NCI-H1092 (cell line): ENCODE data around the gene SMPDL3A.
A peak's percentile ranks its signal among the peaks of the same experiment; 100 is the strongest.

Experiments
- DNase-seq: peaks from one replicate; lab custom pipeline; 2025; lab: John Stamatoyannopoulos, UW

Gene SMPDL3A

DNA sequence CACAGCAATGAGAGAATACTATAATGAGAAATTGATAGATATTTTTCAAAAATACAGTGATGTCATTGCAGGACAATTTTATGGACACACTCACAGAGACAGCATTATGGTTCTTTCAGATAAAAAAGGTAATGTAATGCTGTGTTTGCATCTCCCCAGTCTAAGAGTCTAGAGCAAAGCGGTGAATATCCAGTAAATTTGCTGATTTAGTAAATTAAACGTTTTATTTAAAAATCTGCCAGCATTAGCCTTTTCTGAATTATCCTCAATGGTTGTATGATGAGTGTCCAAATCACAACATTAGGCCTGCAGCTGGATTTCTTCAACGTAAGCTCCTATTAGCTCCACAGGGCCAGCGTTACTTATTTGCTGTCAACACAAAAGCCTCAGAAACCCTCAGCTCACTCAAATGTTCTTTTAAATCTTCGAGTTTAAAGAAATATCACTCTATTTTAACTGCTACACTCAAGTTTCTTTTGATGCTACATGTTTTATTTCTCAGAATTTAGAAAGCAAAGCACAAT is 16.0 kb downstream of the SMPDL3A start:
- DNase-seq = no peak

- no peak for DNase-seq
Measured at GRCh38 chr6:122806291-122806690, 17.2 kb downstream of the SMPDL3A start.

DNA sequence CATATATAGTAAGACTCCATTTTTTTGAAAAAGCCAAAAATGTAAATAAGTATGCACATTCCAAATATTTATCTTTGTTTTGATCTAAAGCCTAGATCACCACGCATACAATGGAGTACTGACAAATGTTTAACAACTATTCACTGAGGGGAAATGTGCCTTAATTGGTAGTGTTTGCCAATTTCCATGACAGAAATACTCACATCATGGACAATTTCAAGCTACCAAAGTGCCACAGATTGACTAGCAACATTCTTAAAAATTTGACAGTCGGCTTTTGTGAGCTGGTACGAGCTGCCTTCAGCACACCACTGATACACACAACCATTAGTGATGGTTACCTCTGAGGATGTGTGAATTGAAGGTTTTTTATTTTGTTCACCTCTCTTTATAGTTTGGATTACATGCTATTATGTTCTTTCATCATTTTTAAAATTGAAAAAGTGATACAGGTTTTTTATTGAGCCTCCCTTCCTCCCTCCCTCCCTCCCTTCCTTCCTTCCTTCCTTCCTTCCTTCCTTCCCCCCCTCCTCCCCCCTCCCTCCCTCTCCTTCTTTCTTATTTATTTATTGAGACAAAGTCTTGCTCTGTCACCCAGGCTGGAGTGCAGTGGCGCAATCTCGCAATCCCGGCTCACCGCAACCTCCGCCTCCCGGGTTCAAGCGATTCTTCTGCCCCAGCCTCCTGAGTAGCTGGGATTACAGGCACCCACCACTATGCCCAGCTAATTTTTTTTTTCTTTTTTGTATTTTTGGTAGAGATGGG is 19.2 kb downstream of the SMPDL3A start:
- DNase-seq = no peak

DNA sequence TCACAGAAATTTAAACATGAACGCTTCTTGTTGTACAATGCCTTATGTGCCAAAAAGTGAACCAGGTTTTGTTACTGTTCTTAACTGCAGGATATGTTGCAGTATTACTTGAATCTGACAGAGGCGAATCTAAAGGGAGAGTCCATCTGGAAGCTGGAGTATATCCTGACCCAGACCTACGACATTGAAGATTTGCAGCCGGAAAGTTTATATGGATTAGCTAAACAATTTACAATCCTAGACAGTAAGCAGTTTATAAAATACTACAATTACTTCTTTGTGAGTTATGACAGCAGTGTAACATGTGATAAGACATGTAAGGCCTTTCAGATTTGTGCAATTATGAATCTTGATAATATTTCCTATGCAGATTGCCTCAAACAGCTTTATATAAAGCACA is 19.9 kb downstream of the SMPDL3A start:
- no peak for DNase-seq

GRCh38 chr6:122809691-122810090 is 20.6 kb downstream of the SMPDL3A start:
- DNase-seq = no peak

- DNase-seq = no peak
Measured at GRCh38 chr6:122810189-122810588, 21.1 kb downstream of the SMPDL3A start.

DNA sequence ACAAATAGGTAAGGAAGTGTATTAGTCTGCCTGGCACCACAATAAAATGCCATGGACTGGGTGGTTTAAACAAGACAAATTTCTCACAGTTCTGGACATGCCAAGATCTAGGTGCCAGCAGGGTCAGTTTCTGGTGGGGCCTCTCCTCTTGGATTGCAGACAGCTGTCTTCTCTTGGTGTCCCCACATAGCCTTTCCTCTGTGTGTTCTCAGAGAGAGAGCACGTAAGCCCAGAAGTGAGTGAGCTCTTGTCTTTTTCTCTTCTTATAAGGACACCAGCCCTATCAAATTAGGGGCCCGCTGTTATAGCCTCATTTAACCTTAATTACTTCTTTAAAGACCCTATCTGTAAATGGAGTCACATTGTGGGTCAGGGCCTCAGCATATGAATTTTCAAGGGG is 28.3 kb downstream of the SMPDL3A start:
- DNase-seq = no peak

DNA sequence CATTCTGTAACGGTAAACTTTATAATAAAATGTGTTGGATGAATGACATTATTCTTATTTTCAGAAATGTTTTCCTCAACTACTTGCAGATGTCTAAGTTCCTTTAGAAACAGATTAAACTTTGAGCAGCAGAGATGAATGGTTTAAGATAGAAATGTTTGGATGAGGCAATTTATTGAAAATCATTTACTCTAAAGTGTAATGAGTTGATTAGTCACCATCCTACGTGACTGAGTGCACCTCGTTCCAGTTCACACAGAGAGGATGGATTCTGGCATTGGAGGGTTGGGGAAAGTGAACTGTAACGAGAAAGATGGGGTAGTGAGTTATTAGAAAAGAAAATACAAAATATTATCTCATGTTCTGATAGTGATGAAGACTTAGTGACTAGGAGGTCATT is 28.7 kb downstream of the SMPDL3A start:
- DNase-seq = no peak

DNA sequence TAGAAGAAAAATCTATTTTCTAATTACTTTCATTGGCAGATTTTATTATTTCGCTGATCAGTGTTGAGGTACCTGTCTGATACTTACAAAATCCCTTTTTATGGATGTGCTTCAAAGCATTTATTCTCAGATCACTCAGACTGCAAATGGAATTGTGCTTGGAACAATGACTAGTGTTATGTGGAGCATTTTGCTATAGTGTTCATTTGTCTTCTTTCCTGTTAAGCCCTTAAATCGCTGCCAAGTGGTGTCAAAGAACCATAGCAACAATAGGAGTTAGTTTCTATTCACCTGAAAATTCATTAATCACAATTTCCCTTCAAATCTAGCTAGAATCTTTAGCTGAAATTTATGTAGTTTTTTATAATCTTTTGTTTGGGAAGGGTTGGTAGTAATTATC is 29.8 kb downstream of the SMPDL3A start:
- DNase-seq = no peak

DNA sequence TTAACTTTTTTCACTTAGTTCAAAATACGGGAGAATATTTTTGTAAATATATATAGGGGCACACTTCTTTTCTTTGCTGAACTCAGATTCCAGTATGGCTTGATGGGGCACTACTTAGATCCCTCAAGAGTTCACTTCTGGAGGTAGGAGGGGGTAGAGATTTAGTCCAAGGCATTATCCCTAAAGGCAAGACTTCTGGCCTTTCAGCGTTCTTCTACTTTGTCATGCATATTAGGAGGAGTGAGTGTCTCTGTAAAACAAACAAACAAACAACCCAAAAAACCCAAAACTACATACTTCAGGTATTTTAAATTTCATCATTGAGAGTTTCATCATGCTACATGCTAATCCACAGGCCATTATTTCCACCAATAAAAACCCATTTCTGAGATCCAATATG is 32.0 kb downstream of the SMPDL3A start:
- DNase-seq = no peak

GRCh38 chr6:122825163-122825562 is 36.1 kb downstream of the SMPDL3A start:
- no peak for DNase-seq

DNA sequence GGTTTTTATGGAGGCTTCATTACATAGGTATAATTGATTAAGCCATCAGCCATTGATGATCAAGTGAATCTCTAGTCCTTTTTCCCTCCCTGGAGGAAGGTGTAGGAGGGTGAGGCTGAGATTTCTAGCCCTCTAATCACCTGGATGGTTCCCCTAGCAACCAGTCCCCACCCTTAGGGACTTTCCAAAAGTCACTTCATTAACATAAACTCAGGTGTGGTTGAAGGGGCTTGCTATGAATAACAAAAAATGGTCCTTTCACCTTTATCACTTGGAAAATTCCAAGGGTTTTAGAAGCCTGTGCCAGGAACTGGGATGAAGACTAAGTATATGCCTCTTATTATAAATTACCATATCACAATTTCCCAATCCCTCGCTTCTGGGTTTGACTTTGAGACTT is 40.4 kb downstream of the SMPDL3A start:
- DNase-seq = no peak

DNA sequence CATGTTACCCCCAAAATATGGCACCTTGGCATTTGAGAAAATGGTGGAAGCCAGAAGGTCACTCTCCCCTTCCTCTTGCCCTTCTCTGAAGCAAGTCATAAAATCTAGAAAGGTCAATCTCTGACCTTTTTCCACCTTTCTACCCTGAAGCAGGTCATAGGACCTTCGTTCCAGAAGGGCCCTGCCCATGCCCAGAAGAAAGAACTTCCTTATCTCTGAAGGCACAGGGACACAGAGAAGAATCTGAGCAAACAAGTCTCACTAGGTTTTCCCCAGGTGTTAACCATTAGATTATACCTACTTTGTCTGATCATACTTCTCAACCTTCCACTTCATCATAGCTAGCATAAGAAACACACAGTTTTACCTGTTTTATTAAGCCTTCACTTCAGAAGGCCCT is 42.5 kb downstream of the SMPDL3A start:
- DNase-seq = no peak

- no peak for DNase-seq
Measured at GRCh38 chr6:122832459-122832858, 43.4 kb downstream of the SMPDL3A start.

GRCh38 chr6:122833021-122833491 is 44.0 kb downstream of the SMPDL3A start:
- DNase-seq = no peak

DNA sequence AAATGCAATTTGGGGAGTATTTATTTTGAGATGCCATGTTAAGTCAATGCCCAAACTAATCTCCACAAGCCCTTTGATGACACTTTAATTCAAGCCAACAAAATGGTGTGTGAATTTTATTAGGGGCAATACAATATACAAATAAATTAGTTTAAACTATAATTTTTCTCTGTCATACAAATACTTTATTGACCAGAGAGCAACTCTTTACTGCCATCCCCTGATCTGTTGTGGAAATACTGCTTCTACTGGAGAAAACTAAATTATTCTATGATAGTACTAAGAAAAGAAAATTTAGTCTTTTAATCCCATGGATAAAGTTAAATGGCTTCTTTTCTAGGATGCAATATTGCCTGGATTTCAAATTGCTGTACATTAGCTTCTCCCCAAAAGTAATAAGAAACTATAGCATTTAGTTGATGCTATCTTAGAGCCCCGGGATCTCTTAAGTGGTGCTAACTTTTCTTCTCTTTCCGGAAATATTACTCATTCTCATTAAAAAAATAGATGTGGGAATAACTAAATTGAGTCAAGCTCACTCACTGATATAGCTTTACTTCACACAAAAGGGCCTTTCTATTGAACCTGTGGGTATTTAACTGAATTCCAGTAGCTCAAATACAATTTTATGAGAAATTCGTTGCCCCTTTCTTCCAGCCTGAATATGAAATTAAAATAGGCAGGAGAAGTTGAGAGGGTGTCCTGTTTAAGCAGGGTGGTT is 49.2 kb downstream of the SMPDL3A start:
- DNase-seq = no peak

DNA sequence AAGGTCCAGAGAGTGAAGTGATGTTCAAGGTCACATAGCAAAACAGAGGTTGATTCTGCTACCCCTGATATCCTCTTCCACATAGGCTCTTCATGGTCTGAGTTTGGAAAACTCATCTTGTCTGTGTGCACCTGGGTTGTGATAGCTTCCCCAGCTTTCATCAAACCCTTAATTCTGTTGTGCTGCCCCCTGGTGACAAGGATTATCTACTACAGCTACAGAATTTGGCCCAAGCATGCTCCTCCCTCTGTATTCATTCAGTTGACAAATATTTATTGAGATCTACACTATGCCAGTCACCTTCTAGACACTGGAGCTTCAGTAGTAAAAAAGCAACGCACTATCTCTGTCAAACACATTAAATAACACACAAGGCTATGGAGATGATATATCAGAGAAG is 50.4 kb downstream of the SMPDL3A start:
- DNase-seq = peak; percentile 41

- DNase-seq = no peak
Measured at GRCh38 chr6:122839906-122840305, 50.8 kb downstream of the SMPDL3A start.

DNA sequence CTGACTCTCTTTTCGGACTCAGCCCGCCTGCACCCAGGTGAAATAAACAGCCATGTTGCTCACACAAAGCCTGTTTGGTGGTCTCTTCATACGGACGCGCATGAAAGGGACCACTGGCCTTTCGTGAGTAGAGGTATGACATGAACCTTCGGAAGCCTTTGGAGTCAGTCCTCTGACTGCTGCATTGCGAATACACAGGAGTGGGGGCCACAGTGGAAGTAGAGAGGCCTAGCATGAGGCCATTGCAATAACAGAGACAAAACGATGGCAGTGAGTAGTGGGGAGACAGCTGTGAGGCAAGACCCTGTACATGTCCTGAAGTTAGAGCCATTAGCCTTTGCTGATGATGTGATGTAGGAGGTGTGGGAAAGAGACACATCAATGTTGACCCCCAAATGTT is 56.4 kb downstream of the SMPDL3A start:
- DNase-seq = no peak

DNA sequence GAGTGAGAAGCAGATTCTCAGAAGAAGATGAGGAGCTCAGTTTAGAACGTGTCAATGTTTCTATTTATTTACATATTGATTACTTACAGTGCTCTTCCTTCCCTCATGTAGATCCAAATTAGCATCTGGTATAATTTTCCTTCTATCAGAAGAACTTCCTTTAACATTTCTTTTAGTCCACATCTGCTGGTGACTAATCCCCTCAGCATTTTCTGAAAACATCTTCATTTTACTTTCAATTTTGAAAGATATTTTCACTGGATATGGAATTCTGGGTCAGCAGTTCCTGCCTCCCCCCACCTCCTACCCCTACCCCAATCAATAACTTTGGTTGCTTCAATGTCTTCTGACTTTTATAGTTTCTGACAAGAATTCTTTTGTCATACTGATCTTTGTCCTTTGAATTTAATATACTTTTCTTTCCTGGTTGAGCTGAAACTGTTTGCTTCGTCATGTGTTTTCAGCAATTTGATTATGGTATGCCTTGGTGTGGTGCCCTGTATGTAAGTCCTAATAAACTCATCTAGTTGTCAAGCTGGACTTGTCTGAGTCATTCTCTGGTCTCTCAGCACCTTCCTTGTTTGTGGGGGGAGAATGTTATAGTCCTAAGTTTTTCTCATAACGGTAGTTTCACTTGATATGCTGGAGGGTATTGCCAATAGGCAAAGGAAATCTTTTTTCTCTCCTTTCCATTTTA is 57.0 kb downstream of the SMPDL3A start:
- DNase-seq = no peak

DNA sequence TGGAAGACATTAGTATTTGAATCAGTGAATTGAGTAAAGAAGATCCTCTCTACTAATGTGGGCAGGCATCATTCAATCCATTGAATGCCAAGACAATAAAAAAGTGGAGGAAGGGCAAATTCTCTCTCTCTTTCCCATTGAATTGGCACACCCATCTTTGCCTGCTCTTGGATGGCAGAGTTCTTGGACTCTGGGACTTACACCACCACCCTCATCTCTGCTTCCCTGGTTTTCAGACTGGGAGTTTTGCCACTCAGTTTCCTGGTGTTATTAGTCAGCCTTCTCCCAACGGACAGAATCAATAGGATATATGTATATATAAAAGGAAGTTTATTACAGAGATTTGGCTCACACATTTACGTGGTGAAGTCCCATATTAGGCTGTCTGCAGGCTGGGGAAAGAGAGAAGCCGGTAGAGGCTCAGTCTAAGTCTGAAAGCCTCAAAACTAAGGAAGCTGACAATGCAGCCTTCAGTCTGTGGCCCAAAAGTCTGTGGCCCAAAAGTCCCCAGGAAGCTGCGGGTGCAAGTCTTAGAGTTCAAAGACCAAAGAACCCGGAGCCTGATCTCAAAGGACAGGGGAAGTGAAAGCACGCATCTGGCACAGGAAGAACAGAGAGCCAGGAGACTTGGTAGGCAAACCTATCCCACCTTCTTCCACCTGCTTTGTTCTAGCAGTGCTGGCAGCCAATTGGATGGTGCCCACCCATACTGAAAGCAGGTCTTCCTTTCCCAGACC is 64.4 kb downstream of the SMPDL3A start:
- DNase-seq = no peak
